ENCODE measurements around the gene REEP6.
A peak's percentile ranks its signal among the peaks of the same experiment; 100 is the strongest.

REEP6 gene

DNA sequence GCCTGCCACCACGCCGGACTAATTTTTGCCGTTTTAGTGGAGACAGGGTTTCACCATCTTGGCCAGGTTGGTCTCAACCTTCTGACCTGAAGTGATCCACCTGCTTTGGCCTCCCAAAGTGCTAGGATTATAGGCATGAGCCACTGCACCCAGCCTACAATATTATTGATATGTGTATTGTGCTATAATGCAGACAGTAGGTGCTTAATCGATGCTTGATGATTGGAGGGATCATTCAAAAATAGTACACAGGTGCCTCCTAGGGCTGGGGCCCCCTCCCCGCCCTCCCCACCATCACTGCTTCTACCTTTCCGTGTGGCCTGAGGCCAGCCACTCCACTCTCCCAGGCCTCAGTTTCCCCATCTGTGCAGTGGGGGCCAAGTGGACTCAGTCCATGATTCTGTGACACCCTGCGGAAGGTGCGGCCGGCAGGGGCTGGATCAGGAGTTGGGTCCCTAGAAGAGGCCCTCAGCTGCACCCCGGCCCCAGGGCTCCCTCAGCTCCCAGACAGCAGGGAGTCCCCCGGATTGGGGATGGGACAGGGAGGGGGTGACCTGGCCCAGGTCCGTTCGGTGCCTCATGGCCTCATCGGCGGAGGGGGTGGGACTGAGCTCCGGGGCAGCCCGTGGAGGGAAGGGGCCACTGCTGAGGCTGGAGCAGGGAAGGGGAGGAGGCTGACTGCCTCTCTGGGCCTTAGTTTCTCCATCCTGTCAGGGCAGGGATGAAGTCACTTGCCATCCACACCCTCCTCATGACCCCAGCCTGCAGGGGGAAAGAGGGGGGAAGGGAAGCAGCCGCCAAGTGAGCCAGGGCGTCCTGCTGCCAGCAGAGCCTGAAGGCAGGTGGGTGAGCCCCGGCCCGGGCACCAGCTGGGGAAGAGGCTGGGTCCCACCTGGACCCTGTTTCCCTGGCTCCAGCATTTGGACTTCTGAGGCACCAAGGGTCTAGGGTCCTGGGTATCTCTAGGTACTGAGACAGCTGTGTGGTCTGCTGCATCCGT lies 20.6 kb downstream of the REEP6 start:
- Histone ChIP-seq H4K8ac (ENCODE audit: low read depth, low read length) (no peak overlapping the region), H3K4ac (ENCODE audit: low read length) (no peak overlapping the region), H3K79me1 (ENCODE audit: low read depth, low read length) (no peaks in the 10 kb centered on the region), H3K23ac (ENCODE audit: low read depth, low read length, poor library complexity) (peak overlapping the region; percentile 16), H3K18ac (ENCODE audit: low read length) (peak overlapping the region; percentile 70), H3K27ac (replicated peaks; ENCODE audit: low read length) (no peak overlapping the region), H3K27me3 (ENCODE audit: control insufficient read depth in 3 of 3, insufficient read depth in 3 of 3, low read depth in 1 of 3, low read length in 3 of 3) (peaks cover 2 to 60% (median 26%) of the 10 kb centered on the region in 3 experiments), H3K36me3 (replicated peaks in 1 of 2; ENCODE audit: control insufficient read depth in 2 of 2, insufficient read depth in 2 of 2, low read length in 2 of 2) (no peaks in the 10 kb centered on the region), H2BK15ac (ENCODE audit: low read length) (peak overlapping the region; percentile 75), H3K9me3 (replicated peaks in 1 of 2; ENCODE audit: control insufficient read depth in 2 of 2, insufficient read depth in 1 of 2, low read depth in 1 of 2, low read length in 2 of 2) (peaks cover 0 to 8% of the 10 kb centered on the region in 2 donors), H3K4me1 (ENCODE audit: control insufficient read depth in 2 of 2, insufficient read depth in 1 of 2, low read depth in 1 of 2, low read length in 2 of 2) (peaks cover 3 to 12% of the 10 kb centered on the region in 2 donors), H3K9ac (ENCODE audit: low read depth, low read length, poor library complexity) (no peak overlapping the region), H2BK120ac (ENCODE audit: low read depth, low read length) (peak overlapping the region; percentile 94), H2BK5ac (ENCODE audit: low read length) (no peak overlapping the region), H2AK5ac (ENCODE audit: low read depth, low read length) (peak overlapping the region; percentile 98), H2BK12ac (ENCODE audit: low read length) (peak overlapping the region; percentile 94), H3K14ac (ENCODE audit: low read length) (peak overlapping the region; percentile 8), H2AFZ (ENCODE audit: low read length) (no peak overlapping the region), H3K4me3 (ENCODE audit: low read length in 2 of 2) (no peak overlapping the region), H4K91ac (ENCODE audit: low read depth, low read length, poor library complexity) (peak overlapping the region; percentile 64), H3K4me2 (ENCODE audit: insufficient read depth, low read length, poor library complexity, severe bottlenecking) (no peak overlapping the region)
- DNase-seq (ENCODE audit: low spot score) = no peak
- no CpG with 5 or more reads among the region's 22 CpGs for WGBS, 2 donors (ENCODE audit: extremely low coverage in 2 of 2, insufficient read length in 2 of 2, insufficient replicate concordance in 1 of 2)

DNA sequence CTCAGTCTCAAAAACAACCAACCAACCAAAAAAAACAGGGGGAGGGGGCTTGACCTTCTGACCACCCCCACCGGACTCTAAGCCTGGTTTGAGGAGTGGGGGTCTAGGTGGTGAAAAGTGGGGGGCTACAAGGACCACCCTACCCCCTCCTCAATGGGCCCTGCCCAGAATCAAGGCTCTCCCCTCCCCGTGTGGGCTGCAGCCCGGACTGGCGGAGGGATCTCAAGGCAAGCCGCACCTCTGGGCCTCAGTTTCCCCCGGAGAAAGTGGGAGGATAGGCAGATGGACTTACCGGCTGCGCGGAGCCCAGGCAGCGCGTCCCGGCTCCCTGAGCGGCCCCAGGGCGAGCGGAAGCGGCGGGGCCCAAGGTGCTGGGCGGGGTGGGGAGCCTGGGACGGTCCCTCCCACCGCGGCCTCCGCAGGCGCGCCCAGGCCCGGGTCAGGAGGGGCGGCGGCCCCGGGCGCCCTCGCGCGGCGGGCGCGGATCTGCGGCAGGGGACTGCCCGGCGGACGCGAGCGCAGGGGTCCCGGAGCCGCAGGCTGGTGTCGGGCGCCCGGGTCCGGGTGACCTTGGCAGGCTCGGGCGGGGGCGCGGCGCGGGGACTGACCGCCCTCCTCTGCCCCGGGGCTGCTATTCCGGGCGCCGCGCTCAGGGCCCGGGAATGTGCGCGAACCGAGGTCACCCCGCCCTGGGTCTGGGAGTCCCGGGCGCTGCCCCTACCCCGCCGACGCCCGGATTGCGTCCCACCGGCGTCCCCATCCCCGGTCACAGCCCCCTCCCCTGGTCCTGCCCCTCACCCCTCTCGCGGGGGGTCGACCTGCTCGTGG lies 21.9 kb downstream of the REEP6 start, which contains the start of gene ADAMTSL5:
ADAMTSL5 (minus strand) TSS at position 349 of the 828 bp plus-strand sequence. CDS start 2,076 bp downstream, outside the sequence.
- H4K91ac ChIP-seq (ENCODE audit: low read depth, low read length, poor library complexity) = peak within 1 kb of the TSS; percentile 64
- peak within 1 kb of the TSS; percentile 75 for H2BK15ac ChIP-seq (ENCODE audit: low read length)
- no peaks in the 10 kb centered on the region for H3K36me3 ChIP-seq (replicated peaks in 1 of 2; ENCODE audit: control insufficient read depth in 2 of 2, insufficient read depth in 2 of 2, low read length in 2 of 2)
- no peaks in the 10 kb centered on the region for H3K79me1 ChIP-seq (ENCODE audit: low read depth, low read length)
- H3K14ac ChIP-seq (ENCODE audit: low read length) = peak within 1 kb of the TSS; percentile 8
- peak within 1 kb of the TSS; percentile 53 for H2AFZ ChIP-seq (ENCODE audit: low read length)
- DNase-seq (ENCODE audit: low spot score) = no peak
- peak within 1 kb of the TSS; percentile 94 for H2BK120ac ChIP-seq (ENCODE audit: low read depth, low read length)
- peaks cover 0 to 8% of the 10 kb centered on the region in 2 donors for H3K9me3 ChIP-seq (replicated peaks in 1 of 2; ENCODE audit: control insufficient read depth in 2 of 2, insufficient read depth in 1 of 2, low read depth in 1 of 2, low read length in 2 of 2)
- peak within 1 kb of the TSS; percentile 87 for H3K18ac ChIP-seq (ENCODE audit: low read length)
- no CpG with 5 or more reads among the region's 78 CpGs for WGBS, 2 donors (ENCODE audit: extremely low coverage in 2 of 2, insufficient read length in 2 of 2, insufficient replicate concordance in 1 of 2)
- peak within 1 kb of the TSS; percentile 73 for H3K4me2 ChIP-seq (ENCODE audit: insufficient read depth, low read length, poor library complexity, severe bottlenecking)
- H4K8ac ChIP-seq (ENCODE audit: low read depth, low read length) = no peak within 1 kb of the TSS
- no peak within 1 kb of the TSS for H3K27ac ChIP-seq (replicated peaks; ENCODE audit: low read length)
- H3K27me3 ChIP-seq (ENCODE audit: control insufficient read depth in 3 of 3, insufficient read depth in 3 of 3, low read depth in 1 of 3, low read length in 3 of 3) = peaks cover 2 to 63% (median 26%) of the 10 kb centered on the region in 3 experiments
- H3K23ac ChIP-seq (ENCODE audit: low read depth, low read length, poor library complexity) = peak within 1 kb of the TSS; percentile 80
- no peak within 1 kb of the TSS for H2BK5ac ChIP-seq (ENCODE audit: low read length)
- peak within 1 kb of the TSS; percentile 98 for H2AK5ac ChIP-seq (ENCODE audit: low read depth, low read length)
- H3K4me1 ChIP-seq (ENCODE audit: control insufficient read depth in 2 of 2, insufficient read depth in 1 of 2, low read depth in 1 of 2, low read length in 2 of 2) = peaks cover 3 to 9% of the 10 kb centered on the region in 2 donors
- peak within 1 kb of the TSS in 1 of 2 donors; percentile 37 for H3K4me3 ChIP-seq (ENCODE audit: low read length in 2 of 2)
- H3K9ac ChIP-seq (ENCODE audit: low read depth, low read length, poor library complexity) = no peak within 1 kb of the TSS
- H2BK12ac ChIP-seq (ENCODE audit: low read length) = peak within 1 kb of the TSS; percentile 94
- H3K4ac ChIP-seq (ENCODE audit: low read length) = no peak within 1 kb of the TSS

DNA sequence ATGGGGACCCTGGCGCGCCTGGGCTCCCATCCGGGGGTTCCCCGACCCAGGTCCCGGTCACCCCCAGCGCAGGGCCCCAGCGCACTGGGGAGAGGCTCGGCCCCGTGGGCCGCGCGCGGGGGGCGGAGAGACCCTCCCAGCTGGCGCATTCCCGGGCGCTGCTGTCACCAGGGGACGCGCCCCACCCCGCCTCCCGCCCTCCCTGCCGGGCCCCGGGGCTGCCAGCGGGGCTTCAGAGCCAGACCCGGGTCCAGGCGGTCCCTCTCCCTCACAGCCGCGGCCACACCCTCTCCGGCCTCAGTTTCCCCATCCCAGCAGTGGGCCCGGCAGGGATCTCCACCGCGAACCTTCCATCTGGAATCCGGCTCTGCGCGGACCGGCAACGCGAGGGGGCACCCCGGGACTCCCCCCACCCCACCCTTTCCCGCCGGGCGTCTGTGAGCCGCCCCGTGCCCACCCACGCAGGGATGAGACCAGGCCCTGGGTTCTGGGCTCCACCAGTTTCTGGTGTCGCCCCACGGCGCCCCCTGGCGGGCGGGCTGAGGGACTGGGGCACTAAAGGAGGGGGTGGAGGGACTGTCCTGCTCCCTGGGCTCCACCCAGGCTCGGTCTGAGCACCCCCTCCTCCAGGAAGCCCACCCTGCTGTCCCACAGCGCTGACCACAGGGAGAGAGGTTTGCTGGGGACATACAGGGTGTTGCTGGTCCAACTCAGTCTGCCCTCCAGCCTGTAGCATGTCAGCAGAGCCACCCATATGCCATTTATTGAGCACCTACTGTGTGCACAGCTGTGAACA lies 22.7 kb downstream of the REEP6 start:
- Histone ChIP-seq H2BK15ac (ENCODE audit: low read length) (no peak overlapping the region), H3K79me1 (ENCODE audit: low read depth, low read length) (no peaks in the 10 kb centered on the region), H3K18ac (ENCODE audit: low read length) (peak overlapping the region; percentile 87), H4K8ac (ENCODE audit: low read depth, low read length) (no peak overlapping the region), H3K36me3 (replicated peaks in 1 of 2; ENCODE audit: control insufficient read depth in 2 of 2, insufficient read depth in 2 of 2, low read length in 2 of 2) (no peaks in the 10 kb centered on the region), H3K4me1 (ENCODE audit: control insufficient read depth in 2 of 2, insufficient read depth in 1 of 2, low read depth in 1 of 2, low read length in 2 of 2) (peaks cover 3 to 7% of the 10 kb centered on the region in 2 donors), H3K27ac (replicated peaks; ENCODE audit: low read length) (no peak overlapping the region), H2BK12ac (ENCODE audit: low read length) (peak overlapping the region; percentile 84), H3K27me3 (ENCODE audit: control insufficient read depth in 3 of 3, insufficient read depth in 3 of 3, low read depth in 1 of 3, low read length in 3 of 3) (peaks cover 2 to 68% (median 28%) of the 10 kb centered on the region in 3 experiments), H3K9me3 (replicated peaks in 1 of 2; ENCODE audit: control insufficient read depth in 2 of 2, insufficient read depth in 1 of 2, low read depth in 1 of 2, low read length in 2 of 2) (peaks cover 0 to 6% of the 10 kb centered on the region in 2 donors), H2BK5ac (ENCODE audit: low read length) (no peak overlapping the region), H3K4ac (ENCODE audit: low read length) (no peak overlapping the region), H2AFZ (ENCODE audit: low read length) (peak overlapping the region; percentile 53), H3K9ac (ENCODE audit: low read depth, low read length, poor library complexity) (no peak overlapping the region), H4K91ac (ENCODE audit: low read depth, low read length, poor library complexity) (no peak overlapping the region), H3K4me3 (ENCODE audit: low read length in 2 of 2) (no peak overlapping the region), H2BK120ac (ENCODE audit: low read depth, low read length) (no peak overlapping the region), H3K23ac (ENCODE audit: low read depth, low read length, poor library complexity) (peak overlapping the region; percentile 73), H2AK5ac (ENCODE audit: low read depth, low read length) (peak overlapping the region; percentile 84), H3K14ac (ENCODE audit: low read length) (no peak overlapping the region), H3K4me2 (ENCODE audit: insufficient read depth, low read length, poor library complexity, severe bottlenecking) (peak overlapping the region; percentile 73)
- DNase-seq (ENCODE audit: low spot score) = no peak
- no CpG with 5 or more reads among the region's 52 CpGs for WGBS, 2 donors (ENCODE audit: extremely low coverage in 2 of 2, insufficient read length in 2 of 2, insufficient replicate concordance in 1 of 2)

Data from neuronal stem cell (in vitro differentiated cells).